HL-60 (cell line): Measurements from ENCODE around the gene CTBS.

Experiments used
- POLR2AphosphoS5 ChIP-seq: IDR thresholded peaks from 2 replicates; pipeline ENCODE4 v1.6.1; 2012; ENCODE audit warnings: low read depth
- SPI1 ChIP-seq: IDR thresholded peaks from 2 replicates; pipeline ENCODE4 v1.6.1; 2012; ENCODE audit warnings: low read depth, mild to moderate bottlenecking, borderline replicate concordance
- TF ChIP-seq, protein P1 (sequence below): IDR thresholded peaks from one replicate; pipeline ENCODE4 v1.5.1; 2011; ENCODE audit warnings: low read length, control low read depth, inconsistent platforms; ENCODE audit not compliant: insufficient read depth
- TF ChIP-seq, protein P2 (sequence below): IDR thresholded peaks from 2 replicates; pipeline ENCODE4 v1.6.1; 2012; ENCODE audit warnings: low read depth; ENCODE audit not compliant: insufficient replicate concordance

DNA sequence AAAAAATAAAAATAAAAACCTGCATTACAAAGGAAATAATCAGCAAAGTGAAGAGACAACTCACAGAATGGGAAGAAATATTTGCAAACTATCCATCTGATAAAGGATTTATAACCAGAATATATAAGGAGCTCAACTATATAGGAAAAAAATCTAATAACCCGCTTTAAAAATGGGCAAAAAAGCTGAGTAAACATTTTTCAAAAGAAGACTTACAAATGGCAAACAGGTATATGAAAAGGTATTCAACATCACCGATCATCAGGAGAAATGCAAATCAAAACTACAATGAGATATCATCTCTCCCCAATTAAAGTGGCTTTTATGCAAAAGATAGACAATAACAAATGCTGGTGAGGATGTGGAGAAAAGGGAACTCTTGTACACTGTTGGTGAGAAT lies 64.1 kb downstream of the CTBS start:
- TF ChIP-seq, protein P1, sequence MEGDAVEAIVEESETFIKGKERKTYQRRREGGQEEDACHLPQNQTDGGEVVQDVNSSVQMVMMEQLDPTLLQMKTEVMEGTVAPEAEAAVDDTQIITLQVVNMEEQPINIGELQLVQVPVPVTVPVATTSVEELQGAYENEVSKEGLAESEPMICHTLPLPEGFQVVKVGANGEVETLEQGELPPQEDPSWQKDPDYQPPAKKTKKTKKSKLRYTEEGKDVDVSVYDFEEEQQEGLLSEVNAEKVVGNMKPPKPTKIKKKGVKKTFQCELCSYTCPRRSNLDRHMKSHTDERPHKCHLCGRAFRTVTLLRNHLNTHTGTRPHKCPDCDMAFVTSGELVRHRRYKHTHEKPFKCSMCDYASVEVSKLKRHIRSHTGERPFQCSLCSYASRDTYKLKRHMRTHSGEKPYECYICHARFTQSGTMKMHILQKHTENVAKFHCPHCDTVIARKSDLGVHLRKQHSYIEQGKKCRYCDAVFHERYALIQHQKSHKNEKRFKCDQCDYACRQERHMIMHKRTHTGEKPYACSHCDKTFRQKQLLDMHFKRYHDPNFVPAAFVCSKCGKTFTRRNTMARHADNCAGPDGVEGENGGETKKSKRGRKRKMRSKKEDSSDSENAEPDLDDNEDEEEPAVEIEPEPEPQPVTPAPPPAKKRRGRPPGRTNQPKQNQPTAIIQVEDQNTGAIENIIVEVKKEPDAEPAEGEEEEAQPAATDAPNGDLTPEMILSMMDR = no peak
- TF ChIP-seq, protein P2, sequence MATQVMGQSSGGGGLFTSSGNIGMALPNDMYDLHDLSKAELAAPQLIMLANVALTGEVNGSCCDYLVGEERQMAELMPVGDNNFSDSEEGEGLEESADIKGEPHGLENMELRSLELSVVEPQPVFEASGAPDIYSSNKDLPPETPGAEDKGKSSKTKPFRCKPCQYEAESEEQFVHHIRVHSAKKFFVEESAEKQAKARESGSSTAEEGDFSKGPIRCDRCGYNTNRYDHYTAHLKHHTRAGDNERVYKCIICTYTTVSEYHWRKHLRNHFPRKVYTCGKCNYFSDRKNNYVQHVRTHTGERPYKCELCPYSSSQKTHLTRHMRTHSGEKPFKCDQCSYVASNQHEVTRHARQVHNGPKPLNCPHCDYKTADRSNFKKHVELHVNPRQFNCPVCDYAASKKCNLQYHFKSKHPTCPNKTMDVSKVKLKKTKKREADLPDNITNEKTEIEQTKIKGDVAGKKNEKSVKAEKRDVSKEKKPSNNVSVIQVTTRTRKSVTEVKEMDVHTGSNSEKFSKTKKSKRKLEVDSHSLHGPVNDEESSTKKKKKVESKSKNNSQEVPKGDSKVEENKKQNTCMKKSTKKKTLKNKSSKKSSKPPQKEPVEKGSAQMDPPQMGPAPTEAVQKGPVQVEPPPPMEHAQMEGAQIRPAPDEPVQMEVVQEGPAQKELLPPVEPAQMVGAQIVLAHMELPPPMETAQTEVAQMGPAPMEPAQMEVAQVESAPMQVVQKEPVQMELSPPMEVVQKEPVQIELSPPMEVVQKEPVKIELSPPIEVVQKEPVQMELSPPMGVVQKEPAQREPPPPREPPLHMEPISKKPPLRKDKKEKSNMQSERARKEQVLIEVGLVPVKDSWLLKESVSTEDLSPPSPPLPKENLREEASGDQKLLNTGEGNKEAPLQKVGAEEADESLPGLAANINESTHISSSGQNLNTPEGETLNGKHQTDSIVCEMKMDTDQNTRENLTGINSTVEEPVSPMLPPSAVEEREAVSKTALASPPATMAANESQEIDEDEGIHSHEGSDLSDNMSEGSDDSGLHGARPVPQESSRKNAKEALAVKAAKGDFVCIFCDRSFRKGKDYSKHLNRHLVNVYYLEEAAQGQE = no peak
- TF ChIP-seq SPI1 = no peak
- no peak for TF ChIP-seq POLR2AphosphoS5
